LNCAP (cell line): Measurements from ENCODE around the gene FAN1.

Experiments used
- TF ChIP-seq, protein P1 (sequence below): fragments of 450-650 bp; IDR thresholded peaks from 2 replicates; pipeline ENCODE4 v1.5.1; 2017; ENCODE audit warnings: mild to moderate bottlenecking

Gene FAN1

DNA sequence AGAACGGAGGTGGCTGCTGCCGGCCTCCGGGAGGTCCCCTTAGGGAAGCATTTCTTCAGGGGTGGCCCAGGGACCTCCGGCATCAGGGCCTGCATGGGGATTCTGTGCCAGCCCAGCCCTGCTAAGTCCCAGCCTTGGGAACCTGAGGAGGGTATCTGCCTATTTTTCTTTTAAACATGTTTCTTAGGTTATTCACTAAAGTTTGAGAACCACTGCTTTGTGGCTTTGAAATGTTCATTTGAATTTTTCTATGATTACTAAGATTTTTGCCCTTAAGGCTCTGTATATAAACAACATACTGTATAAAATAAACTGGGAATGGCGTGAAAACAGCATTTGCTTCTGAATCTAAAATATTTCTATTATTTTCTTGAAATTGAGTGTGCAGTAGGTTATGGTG lies 24.4 kb downstream of the FAN1 start:
- TF ChIP-seq, protein P1, sequence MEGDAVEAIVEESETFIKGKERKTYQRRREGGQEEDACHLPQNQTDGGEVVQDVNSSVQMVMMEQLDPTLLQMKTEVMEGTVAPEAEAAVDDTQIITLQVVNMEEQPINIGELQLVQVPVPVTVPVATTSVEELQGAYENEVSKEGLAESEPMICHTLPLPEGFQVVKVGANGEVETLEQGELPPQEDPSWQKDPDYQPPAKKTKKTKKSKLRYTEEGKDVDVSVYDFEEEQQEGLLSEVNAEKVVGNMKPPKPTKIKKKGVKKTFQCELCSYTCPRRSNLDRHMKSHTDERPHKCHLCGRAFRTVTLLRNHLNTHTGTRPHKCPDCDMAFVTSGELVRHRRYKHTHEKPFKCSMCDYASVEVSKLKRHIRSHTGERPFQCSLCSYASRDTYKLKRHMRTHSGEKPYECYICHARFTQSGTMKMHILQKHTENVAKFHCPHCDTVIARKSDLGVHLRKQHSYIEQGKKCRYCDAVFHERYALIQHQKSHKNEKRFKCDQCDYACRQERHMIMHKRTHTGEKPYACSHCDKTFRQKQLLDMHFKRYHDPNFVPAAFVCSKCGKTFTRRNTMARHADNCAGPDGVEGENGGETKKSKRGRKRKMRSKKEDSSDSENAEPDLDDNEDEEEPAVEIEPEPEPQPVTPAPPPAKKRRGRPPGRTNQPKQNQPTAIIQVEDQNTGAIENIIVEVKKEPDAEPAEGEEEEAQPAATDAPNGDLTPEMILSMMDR = no peak

DNA sequence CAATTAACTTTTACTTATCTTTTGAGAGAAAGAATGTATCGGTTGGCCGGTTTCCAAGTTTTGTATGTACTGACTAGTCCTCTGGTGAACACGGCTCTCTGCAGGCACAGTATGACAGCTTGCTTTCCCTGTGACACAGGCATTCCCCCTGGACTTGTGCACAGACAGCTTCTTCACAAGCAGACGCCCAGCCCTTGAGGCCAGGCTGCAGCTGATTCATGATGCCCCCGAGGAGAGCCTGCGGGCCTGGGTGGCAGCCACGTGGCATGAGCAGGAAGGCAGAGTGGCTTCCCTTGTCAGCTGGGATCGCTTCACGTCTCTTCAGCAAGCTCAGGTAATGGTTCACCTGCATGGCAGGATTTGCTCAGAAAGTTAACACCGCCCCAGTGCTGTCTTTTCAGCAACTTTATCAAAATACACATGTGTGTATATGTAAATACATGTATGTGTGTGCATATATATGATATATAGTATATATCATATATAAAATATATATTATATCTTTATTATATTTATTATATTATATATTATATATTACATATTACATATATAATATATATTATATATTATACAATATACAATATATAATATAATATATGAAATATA lies 25.5 kb downstream of the FAN1 start:
- TF ChIP-seq, protein P1 = no peak

DNA sequence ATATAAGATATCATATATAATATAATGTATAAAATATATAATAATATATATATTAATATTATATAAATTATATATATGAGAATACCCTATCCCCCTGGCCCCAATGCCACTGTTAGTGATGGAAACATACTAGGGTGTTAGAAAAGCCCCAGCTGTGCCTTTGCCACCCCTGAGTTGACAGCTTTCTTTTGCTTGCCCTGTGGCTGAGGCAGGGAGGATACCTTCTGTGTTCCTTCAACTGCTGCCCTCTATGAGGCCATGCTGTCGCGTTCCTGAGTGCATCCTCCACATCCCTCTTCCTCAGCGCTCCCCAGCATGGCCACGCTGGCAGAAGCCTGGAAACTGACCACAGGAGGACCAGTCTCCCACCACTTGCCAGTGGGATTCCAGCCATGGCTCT lies 26.3 kb downstream of the FAN1 start:
- TF ChIP-seq, protein P1 = no peak

DNA sequence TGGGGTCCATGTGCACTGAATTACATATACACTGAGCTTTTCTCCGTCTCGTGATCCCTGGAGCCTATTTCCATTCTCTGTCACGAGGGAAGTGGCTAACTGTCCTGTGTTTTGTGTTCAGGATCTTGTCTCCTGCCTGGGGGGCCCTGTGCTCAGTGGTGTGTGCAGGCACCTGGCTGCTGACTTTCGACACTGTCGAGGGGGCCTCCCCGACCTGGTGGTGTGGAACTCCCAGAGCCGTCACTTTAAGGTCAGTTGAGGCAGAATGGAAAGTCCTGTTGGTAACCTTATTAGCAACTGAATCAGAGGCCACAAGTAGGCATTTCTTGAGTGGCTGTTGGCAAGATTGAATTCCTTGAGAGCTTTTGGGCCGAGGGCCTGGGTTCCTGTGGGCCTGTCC lies 26.7 kb downstream of the FAN1 start:
- TF ChIP-seq, protein P1 = no peak

DNA sequence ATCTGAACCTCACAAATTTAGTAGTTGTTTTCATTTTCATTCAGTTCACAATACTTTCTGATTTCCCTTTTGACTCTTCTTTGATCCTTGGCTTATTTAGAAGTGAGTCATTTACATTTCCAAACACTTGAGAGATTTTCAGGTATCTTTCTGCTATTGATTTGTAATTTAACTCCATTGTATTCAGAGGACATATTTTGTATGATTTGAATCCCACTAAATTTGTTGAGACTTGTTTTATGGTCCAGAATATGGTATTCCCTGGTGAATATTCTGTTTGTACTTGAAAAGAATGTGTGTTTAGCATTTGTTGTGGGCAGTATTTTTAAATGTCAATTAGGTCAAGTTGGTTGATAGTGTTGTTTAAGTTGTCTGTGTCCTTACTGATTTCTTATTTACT lies 29.6 kb downstream of the FAN1 start:
- TF ChIP-seq, protein P1 = no peak

DNA sequence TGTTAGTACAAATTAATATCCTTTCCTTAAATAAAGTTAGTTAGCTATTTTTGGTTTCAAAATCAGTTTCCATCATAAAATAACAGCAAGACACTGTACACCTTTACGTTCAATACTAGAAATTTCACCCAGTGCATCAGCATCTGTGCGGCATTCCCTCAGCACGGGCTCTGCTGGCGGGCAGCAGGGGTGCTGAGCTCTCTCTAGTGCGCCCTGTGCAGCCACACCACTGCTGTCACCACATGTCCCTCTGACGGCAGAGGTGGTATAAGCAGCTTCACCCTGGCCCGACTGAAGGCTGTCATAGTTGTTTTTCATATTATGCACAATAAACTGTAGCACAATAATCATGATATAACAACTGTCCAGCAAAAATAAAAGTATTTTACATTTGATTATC lies 35.4 kb downstream of the FAN1 start:
- TF ChIP-seq, protein P1 = no peak

DNA sequence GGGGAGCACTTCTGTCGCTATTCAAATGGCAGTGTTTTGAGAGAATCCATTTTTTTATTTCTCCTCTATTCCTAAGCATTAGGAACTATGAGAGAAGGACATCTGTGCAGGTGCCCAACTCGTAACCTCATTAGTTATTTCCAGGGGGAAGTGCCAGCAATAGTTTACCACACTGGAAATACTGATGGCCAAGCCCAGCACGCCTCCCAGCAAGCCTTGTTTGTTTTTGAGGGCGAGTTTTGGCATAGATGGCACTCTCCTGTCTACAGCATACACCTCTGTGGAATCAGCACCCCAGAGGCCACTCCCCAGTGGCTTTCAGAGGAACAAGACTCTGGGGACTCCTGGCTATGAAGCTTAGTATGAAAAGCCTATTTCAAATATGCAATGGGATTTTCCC lies 36.6 kb downstream of the FAN1 start:
- TF ChIP-seq, protein P1 = no peak

DNA sequence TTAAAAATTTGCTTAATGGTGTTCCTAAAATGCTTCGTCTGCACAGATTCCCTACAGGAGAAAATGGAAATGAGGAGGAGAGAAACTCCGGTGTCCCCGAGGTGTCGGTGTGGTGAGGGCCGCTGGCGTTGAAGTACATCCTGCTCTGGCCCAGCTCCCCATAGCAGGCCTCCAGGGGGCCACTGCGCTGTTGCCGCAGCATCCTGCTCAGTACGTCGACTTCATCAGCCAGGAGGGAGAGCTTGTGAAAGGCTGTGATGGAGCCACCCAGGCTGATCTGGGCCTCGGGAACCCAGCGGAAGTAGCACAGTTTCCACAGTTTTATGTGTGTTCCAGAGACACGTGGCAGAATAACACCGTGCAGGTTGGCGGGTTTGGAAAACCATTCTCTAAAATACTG lies 37.8 kb downstream of the FAN1 start:
- TF ChIP-seq, protein P1 = no peak
